GM19025 (cell line): ENCODE results near the gene GON4L.
"Not testable (repeated sequence)": the region's sequence is repeated elsewhere in the genome, so short reads cannot be mapped to it uniquely, and the experiment has no call there.

ENCODE experiments used
- ATAC-seq: cut with Tn5 transposase; IDR thresholded peaks from one replicate; pipeline ENCODE4 v1.9.1; 2021; ENCODE audit warnings: mild to moderate bottlenecking, low read depth, moderate library complexity; ENCODE audit not compliant: unreplicated experiment

Gene GON4L

DNA sequence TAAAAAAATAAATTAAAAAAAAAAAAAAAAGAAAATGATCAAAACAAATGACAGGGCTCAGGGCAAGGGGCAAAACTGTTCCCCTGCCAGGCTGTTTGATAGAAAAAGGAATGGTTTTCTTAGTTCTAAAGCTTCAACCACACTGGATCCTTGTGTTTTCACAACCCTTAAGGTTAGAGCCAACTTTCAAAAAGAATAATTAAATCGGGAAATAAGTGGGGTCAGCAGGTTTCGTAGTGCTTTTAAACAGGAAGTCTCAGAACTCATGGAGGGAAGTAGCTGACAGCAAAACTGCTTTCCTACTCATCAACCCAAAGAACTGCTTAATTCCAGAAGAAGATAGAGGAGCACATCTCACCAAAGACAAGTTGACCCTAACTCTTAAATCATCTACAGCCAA, 155.3 kb downstream of the GON4L start:
- not testable (repeated sequence) for ATAC-seq
